NCI-H146 treated with DMSO at 0.1 percent for 48 hours (cell line): ENCODE measurements around the gene GPRC5C.
"Not testable (repeated sequence)": the region's sequence is repeated elsewhere in the genome, so short reads cannot be mapped to it uniquely, and the experiment has no call there.

Experiments used
- DNase-seq: peaks from one replicate; lab custom pipeline; 2025; ENCODE audit not compliant: unreplicated experiment; lab: John Stamatoyannopoulos, UW

The GPRC5C gene

GRCh38 chr17:74404789-74405188 is 27.1 kb upstream of the GPRC5C start:
- no peak for DNase-seq

- DNase-seq: not testable (repeated sequence)
These were observed 26.6 kb upstream of the GPRC5C start for GRCh38 chr17:74405311-74405710.

- no peak for DNase-seq
These were observed 24.5 kb upstream of the GPRC5C start for GRCh38 chr17:74407384-74407783.

- DNase-seq: no peak
These were observed 23.6 kb upstream of the GPRC5C start for GRCh38 chr17:74408262-74408661.

GRCh38 chr17:74408815-74409214 is 23.1 kb upstream of the GPRC5C start:
- DNase-seq: no peak

- no peak for DNase-seq
These were observed 21.9 kb upstream of the GPRC5C start for GRCh38 chr17:74410001-74410443.

GRCh38 chr17:74412581-74412980 is 19.3 kb upstream of the GPRC5C start:
- DNase-seq: no peak

- no peak for DNase-seq
These were observed 18.4 kb upstream of the GPRC5C start for GRCh38 chr17:74413491-74413890.

- DNase-seq: no peak
These were observed 17.4 kb upstream of the GPRC5C start for GRCh38 chr17:74414510-74414909.

GRCh38 chr17:74415608-74416396 is 16.1 kb upstream of the GPRC5C start:
- DNase-seq: no peak

GRCh38 chr17:74417178-74418045 is 14.5 kb upstream of the GPRC5C start:
- no peak for DNase-seq

- no peak for DNase-seq
These were observed 11.9 kb upstream of the GPRC5C start for GRCh38 chr17:74419928-74420411.

- no peak for DNase-seq
These were observed 7.8 kb upstream of the GPRC5C start for GRCh38 chr17:74424117-74424516.

GRCh38 chr17:74424657-74425056 is 7.2 kb upstream of the GPRC5C start:
- DNase-seq: no peak

GRCh38 chr17:74426551-74427047 is 5.3 kb upstream of the GPRC5C start:
- DNase-seq: no peak

- DNase-seq: no peak
These were observed 4.7 kb upstream of the GPRC5C start for GRCh38 chr17:74427048-74427762.

GRCh38 chr17:74427763-74428153 is 4.1 kb upstream of the GPRC5C start:
- DNase-seq: no peak

GRCh38 chr17:74429604-74430384 is 2.1 kb upstream of the GPRC5C start:
- DNase-seq: no peak

- no peak for DNase-seq
These were observed 1.5 kb upstream of the GPRC5C start for GRCh38 chr17:74430385-74430705.
